Stimulated activated CD4-positive, alpha-beta T cell treated with anti-CD3 and anti-CD28 coated beads, Interleukin-1b, Interleukin-23, amount 100 ng/mL, for 24 hours (primary cell): ENCODE measurements around the gene DOCK9.

Source experiments
- DNase-seq, 4 experiments: peaks; one replicate each; pipeline ENCODE4 v3.0.0-alpha.2; 2020; ENCODE audit warnings: low read depth in 4 of 4, low spot score in 1 of 4

The DOCK9 gene

DNA sequence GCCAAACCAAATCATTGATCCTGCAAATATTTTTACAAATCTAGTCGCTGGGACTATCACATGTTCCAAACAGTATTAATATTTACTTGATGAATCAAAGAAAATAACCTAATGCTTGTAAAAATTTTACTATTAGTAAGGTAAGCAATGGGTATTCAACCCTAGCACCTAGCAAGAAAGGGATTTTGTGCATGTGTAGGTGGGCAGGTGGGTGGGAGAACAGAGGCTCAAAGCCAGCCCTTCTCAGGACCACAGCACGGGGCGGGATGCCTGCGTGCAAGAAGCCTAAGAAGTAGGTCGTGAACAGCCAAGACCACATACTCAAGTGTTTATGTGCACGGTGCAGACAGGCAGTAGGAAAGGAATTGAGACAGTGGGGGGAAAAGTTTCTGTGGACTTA, 26.6 kb downstream of the DOCK9 start:
- no peak for DNase-seq

DNA sequence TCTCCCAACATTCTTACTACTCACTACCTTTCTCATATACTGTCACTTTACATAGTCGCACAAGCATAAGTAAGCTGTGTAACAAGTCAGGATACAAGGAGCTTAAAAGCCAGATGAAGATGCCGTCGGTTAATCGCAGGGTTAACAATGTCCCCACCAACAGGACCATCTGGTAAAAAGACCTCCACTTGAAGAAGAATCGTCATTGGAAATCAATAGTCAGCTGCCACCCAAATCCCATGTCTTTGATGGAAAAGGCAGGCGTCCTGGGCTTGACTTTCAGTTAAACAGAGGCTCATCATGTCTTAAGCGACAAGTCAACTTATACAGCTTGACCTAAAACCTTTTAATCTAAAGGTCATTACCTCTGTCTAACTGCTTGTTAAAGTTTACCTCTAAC, 27.2 kb downstream of the DOCK9 start:
- DNase-seq, result no peak

DNA sequence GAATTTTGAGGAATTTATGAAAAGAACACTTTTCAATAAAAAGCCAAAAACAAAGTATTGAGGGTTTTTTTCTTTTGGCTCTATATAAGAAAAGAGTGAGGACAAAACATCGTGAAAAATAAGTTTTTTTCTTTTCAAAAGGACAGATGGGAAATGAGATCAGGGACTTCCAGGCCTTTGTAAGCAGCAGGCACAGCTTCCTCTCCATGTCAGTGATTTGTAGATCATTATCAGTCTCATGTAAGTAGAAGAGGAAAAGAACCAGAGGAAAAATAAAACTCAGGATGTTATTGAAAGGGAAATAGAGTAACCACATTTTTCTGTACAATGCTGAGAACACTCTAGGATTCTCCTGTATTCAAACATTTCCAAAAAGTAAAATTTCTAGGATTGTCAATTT, 29.9 kb downstream of the DOCK9 start:
- no peak for DNase-seq

DNA sequence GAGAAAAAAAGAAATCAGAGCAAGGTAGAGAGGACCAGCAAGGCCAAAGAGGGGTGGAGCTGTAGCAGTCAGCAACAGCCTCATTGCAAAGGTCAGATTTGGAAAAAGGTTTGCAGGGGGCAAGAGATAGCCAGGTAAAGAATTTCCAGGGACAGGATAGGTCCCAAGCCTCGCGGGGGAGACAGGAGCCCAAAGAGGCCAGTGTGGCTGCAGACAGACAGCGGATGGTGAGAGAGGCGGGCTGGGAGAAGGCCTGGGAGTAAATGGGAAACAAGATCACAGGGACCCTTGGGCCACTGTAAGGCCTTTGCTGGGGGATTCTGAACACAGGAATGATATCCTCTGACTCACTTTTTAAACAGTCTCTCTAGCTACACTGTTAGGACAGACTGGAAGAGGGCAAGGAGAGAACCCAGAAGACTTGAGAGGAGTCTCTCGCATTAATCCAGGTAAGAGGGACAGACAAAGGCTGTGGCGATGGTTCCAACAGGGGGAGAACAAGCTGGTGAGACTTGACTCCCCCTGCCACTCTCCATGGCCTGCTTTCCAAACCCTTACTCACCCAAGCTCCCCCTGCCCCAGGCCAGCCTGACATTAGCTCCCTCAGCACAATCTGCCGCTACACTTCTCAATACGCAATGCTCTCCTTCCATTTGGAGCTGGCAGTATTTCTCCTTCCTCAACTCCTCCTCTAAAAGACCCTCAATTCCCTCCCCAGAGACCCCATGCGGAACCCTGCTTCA, 31.8 kb downstream of the DOCK9 start:
- DNase-seq, result no peak

- no peak for DNase-seq
Measured at GRCh38 chr13:98944336-98944735, 33.5 kb downstream of the DOCK9 start.

DNA sequence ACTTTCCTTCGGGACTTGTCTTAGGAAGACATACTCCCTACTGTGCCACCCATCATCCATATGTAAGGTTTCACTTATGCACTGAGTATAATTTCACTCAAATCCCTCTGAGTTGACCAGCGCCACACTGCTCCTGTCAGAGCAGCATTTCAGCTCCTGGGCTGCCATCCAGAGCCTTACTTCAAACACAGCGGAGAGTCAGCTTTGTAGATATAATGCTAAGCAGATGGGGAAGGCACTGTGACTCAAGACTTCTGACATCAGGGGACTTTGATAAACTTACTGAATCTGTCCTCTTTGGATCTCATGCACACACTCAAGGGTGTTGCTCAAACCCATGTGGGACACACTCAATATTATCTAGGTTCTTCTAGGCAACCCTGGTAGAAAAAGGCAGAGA, 34.9 kb downstream of the DOCK9 start:
- DNase-seq, result no peak

GRCh38 chr13:98942485-98942884, 35.4 kb downstream of the DOCK9 start:
- no peak for DNase-seq

DNA sequence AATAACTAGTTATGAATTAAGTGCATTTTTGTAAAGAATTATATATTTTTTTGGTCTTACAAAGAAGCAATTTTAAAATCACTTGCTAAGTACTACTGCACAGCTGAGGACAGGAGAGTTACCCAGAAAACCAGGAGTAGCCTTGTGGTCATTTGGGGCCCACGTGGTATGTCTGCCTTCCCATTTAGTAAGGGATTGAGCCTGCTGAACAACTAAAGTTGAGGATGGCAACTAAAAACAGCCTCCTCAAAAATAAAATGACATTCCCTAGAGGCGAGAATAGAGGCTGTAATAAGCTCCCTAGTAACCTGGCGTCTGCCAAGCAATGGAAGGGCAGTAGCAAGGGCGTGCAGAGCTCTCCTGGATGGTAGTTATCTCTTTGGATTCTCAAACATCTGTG, 36.3 kb downstream of the DOCK9 start:
- DNase-seq, result no peak

DNA sequence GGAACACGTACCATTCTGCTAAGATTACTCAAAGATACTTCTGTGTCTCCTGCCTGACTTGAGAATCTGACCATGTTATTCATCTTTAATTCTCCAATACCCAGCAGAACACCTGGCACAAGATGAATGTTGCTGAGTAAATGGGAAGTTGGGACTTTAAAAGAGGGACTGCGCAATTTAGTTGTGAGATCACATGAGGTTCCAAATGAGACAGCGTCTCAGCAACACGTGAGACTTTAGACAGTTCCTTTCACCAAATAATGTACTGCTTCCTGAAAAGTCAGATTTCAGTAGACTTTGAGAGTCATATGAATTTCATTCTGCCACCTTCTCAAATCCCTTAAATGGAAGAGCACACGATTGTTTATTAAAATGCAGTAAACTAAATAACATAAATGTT, 36.7 kb downstream of the DOCK9 start:
- no peak for DNase-seq

- no peak for DNase-seq
Measured at GRCh38 chr13:98940325-98941001, 37.4 kb downstream of the DOCK9 start.

DNA sequence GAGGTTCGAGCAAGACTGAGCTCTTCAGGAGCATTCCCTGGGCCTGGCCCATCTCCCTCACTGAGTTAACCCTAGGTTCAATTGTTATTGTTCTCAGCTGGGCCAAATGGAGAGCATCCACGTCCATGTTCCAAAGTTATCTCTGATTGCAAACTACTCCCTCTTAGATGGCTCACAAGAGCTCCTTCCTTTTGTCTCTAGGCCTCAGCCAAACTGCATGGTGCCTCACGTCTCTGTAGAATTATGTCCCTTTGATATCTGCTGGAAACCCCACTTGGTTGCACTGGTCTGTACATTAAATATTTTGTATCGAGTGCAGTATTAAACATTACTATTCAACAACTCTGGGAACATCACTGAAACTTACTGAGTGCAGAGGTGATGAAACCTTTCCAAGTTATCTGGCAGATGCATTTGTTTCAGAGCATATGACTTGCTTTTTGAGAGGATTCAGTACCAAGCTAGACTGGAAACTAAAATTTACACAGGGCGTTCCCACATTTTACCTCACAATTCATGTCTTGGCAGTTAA, 38.1 kb downstream of the DOCK9 start:
- DNase-seq, result no peak

DNA sequence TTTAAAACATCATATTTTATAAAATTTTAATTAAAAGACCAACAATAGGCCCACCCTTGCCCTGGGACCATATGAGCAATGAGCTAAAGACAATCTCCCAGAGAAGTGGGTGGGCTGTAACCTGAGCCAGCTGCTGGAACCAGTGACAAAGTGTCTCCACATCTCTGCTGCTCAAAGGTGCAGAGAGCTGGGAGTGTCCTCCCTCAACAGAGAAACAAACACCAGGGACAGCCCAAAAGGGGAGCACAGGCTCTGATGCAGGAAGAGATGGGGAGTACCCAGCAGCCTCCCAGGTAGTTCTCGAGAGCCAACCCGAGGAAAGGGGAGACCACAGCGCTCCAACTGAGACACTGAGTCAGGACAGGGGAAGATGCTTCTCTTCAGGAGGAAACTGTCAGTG, 39.1 kb downstream of the DOCK9 start:
- DNase-seq, result no peak

DNA sequence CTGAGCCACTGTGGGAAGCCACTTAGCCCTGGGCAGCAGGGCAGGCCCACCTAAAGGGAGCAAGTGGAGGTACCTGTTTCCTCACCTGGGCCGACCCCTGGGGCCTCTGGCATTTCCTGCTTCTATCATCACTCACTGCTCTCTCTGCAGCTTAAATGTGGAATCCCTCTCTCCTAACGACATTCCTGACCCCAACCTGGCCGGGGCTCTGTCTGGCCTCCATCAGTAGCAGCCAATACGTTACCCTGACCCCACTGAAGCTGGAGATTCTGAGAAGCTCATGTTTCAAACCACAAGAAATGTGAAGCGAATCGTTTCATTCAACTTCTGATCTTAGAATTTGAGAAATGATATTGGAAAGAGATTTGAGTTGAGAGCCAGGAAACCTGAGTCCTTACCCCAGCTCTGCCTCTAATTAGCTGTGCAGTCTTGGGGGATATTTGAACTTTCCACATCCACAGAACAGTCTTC, 39.9 kb downstream of the DOCK9 start:
- DNase-seq, result no peak

DNA sequence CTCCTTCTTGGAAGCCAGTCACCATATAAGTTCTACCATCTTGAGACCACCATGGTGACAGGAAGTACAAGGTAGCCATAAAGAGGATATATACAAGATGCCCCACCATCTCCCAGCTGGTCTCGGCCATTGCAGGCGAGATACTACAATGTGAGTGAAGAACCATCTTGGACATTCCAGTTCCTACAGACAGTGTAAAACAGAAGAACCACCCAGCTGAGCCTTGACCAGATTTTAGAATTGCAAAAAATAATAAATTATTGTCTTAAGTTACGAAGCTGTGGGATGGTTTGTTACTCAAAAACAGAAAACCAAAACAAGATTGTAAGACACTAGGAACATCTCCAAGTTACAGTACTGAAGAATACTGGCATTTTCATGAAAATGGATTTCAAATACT, 43.6 kb downstream of the DOCK9 start:
- DNase-seq, result no peak

- no peak for DNase-seq
Measured at GRCh38 chr13:98930151-98930591, 47.7 kb downstream of the DOCK9 start.

DNA sequence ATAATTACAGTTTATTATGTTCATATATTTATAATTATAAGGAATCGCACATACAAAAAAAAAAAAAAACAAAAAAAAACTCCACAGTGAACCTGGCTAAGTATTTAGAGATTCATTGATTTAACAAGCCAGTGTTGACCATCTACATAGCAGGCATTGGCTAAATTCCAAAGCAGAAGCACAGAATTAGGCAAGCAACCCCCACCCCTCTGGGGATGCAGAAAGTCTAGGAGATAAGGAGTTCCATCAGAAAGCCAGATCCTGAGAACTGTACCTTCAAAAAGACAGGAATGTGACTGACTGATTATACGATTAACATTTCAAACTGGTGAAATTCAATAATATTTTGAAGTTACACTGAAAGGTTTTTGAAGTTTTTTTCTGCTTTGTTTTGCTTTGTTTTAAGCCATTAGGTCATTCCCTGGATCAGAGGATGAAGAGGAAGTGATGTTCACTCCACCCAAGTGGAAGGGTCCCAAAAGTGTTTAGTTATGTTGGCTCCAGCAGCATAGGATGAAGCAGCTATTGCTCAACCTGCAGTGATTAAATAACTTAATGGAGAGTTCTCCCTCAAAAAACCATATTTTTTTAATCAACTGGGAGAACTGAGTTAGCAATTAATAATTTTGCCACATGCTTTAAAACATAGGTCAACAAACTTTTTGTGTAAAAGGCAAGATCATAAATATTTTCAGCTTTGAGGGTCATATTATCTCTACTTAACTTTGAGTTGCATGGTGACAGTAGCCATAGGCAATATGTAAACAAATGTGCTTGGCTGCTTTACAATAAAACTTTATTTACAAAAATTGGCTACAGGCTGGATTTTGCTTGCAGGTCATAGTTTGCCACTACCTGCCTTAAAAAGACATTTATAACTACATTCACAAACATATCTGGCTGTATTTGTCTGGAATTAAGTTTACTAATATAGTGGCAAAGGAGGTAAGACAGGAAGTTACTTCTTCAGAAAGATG, 49.6 kb downstream of the DOCK9 start:
- DNase-seq, result no peak

GRCh38 chr13:98925949-98926348, 51.9 kb downstream of the DOCK9 start:
- no peak for DNase-seq

GRCh38 chr13:98923641-98924397, 54.0 kb downstream of the DOCK9 start:
- DNase-seq, result no peak

GRCh38 chr13:98922306-98922705, 55.6 kb downstream of the DOCK9 start:
- no peak for DNase-seq

DNA sequence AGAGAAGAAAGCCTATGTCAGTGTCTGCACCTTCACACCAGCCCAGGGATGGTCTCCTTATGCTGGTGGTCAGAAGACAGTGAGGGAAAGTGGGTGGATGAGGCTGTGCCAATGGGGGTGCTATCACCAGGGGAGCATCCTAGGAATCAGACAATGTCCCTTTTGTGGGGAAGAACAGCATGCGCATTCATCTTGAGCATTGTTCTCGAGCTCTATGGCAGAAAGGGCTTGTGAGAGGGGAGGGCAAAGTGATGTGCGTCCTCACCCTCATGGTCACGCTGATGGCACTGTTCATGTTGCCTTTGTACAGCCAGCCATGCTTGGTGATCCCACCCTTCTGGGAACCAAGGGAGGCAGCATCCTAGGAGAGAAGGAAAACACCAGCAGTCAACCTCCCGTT, 56.1 kb downstream of the DOCK9 start:
- DNase-seq, result no peak
